Activated CD8-positive, alpha-beta T cell treated with anti-CD3 and anti-CD28 coated beads, Interleukin-2, amount 10 ng/mL, durations not matched to agents 7 days and 5 days (primary cell): Measurements from ENCODE around the gene UBL3. TPM values are rescaled to one million over a fixed set of nuclear protein-coding genes. Genes with fewer than 3 reads are reported as not detected.

Experiments used
- ATAC-seq: fragments of 150-1000 bp; cut with Tn5 transposase; one replicate; pipeline ENCODE4 v1.10.0; 2021; ENCODE audit warnings: moderate library complexity
- CTCF ChIA-PET: fragments of 350-600 bp; sonication (Branson Sonifier 250); formaldehyde crosslinking; loops from one replicate; lab custom pipeline; 2021; ENCODE audit warnings: antibody characterized with exemption; lab: Charles Lee
- POLR2A ChIA-PET: fragments of 350-600 bp; sonication (Branson Sonifier 250); formaldehyde crosslinking; loops from one replicate; lab custom pipeline; 2021; ENCODE audit warnings: antibody characterized with exemption; lab: Charles Lee
- DNase-seq: peaks from one replicate; pipeline ENCODE4 v3.0.0-alpha.2; 2020
- H3K27ac Mint-ChIP-seq: one replicate; pipeline ENCODE4 v1.8.0; 2021; ENCODE audit warnings: mild to moderate bottlenecking, mixed read lengths
- H3K27me3 Mint-ChIP-seq: one replicate; pipeline ENCODE4 v1.8.0; 2021; ENCODE audit warnings: low read depth, mixed read lengths
- H3K36me3 Mint-ChIP-seq: one replicate; pipeline ENCODE4 v1.8.0; 2021; ENCODE audit warnings: low read depth, mixed read lengths
- H3K4me1 Mint-ChIP-seq: one replicate; pipeline ENCODE4 v1.8.0; 2021; ENCODE audit warnings: low read depth, mixed read lengths
- H3K4me3 Mint-ChIP-seq: one replicate; pipeline ENCODE4 v1.8.0; 2021; ENCODE audit warnings: mild to moderate bottlenecking, mixed read lengths
- H3K9me3 Mint-ChIP-seq: one replicate; pipeline ENCODE4 v1.8.0; 2022; ENCODE audit warnings: mixed read lengths; ENCODE audit not compliant: insufficient read depth
- total RNA-seq, 2 experiments: library from RNA; stranded (reverse); gene quantifications; one replicate each; pipeline ENCODE4 v1.2.3, GENCODE V29; 2021

The UBL3 gene
- total RNA-seq, 2 experiments from 2014 or later = 7.3 to 8.4 TPM

DNA sequence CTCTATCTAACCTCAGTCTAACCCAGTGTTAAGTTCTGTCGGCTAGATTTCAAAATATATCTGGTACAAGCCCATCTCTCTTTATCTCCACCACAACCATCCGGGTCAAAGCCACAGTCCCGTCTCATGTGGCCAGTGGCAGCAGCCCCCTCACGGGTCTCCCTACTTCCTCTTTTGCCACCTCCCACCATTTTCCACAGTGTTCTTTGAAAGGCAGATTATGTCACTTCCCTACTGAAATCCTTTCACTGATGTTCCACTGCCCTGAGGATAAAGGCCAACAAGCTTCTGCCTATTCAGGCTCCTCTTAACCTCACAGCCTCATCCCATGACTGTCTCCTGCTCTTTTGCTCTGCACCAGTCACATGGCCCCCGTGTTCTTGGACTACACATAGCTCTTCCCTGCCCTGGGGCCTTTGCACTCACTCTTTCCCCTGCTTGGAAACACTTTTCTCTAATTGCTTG is 117.2 kb downstream of the UBL3 start:
- Mint-ChIP-seq H3K36me3 (no peaks in the 10 kb centered on the region), H3K27me3 (peaks cover 42% of the 10 kb centered on the region), H3K4me3 (no peak overlapping the region), H3K4me1 (peaks cover 9% of the 10 kb centered on the region), H3K27ac (no peak overlapping the region), H3K9me3 (no peaks in the 10 kb centered on the region)
- POLR2A ChIA-PET = interaction anchor here (0.6 kb wide), 1 partner anchor 57 kb away, joined by 3 read pairs; no protein-coding TSS in a partner anchor
- no peak for ATAC-seq
- CTCF ChIA-PET = no interaction called here
- DNase-seq = no peak

DNA sequence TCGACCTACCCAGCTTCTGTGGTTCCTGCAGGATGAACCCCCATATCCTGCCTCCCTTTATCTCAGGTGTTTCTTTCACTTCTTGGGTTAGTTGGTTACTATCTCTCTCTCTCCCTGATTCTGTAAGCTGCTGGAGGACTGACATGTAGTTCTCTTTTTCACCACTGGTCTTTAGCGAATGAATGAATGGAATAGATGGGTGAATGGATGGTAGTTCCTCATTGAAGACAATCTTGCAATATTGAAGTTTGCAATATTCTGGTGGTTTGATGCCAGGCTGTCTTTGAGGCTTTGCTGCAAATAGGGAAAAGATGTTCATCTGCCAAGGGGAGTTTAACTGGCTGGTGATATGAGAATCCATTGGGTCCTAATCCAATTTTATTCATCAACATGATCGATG is 120.2 kb downstream of the UBL3 start:
- peaks cover 9% of the 10 kb centered on the region for H3K4me1 Mint-ChIP-seq
- CTCF ChIA-PET = no interaction called here
- no peak for DNase-seq
- H3K27ac Mint-ChIP-seq = no peak overlapping the region
- no peak for ATAC-seq
- no peaks in the 10 kb centered on the region for H3K36me3 Mint-ChIP-seq
- POLR2A ChIA-PET = no interaction called here
- no peak overlapping the region for H3K4me3 Mint-ChIP-seq
- peaks cover 45% of the 10 kb centered on the region for H3K27me3 Mint-ChIP-seq
- no peaks in the 10 kb centered on the region for H3K9me3 Mint-ChIP-seq

DNA sequence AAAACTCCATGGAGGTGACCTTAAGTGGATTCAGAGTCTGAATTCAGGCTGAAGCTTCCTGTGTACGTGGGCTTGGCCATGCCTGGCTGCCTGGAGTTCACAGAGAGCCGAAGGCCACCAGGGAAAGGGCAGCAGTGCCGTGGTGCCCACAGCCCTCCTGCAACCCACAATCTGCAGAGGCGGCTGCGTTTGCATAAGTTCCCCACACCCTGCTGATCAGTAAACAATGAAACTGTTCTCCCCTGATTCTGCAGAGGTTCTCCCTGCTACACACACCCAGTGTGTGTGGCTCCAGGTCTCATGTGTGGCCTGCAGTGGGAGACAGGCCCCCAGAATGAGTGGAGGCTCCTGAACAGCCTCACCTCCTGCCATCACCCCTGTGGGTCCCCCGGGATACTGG is 128.0 kb downstream of the UBL3 start:
- DNase-seq (no peak), ATAC-seq (no peak)
- Mint-ChIP-seq H3K27me3 (peaks cover 5% of the 10 kb centered on the region), H3K9me3 (no peaks in the 10 kb centered on the region), H3K4me3 (no peak overlapping the region), H3K4me1 (no peaks in the 10 kb centered on the region), H3K27ac (no peak overlapping the region), H3K36me3 (no peaks in the 10 kb centered on the region)
- POLR2A ChIA-PET = no interaction called here
- CTCF ChIA-PET = no interaction called here

- Mint-ChIP-seq H3K9me3 (no peaks in the 10 kb centered on the region), H3K27me3 (peaks cover 5% of the 10 kb centered on the region), H3K36me3 (no peaks in the 10 kb centered on the region), H3K4me3 (no peak overlapping the region), H3K27ac (no peak overlapping the region), H3K4me1 (no peaks in the 10 kb centered on the region)
- no peak for DNase-seq
- ChIA-PET POLR2A (no interaction called here), CTCF (interaction anchor here (1.0 kb wide), 1 partner anchor 11 kb away, joined by 4 read pairs; no protein-coding TSS in a partner anchor)
- ATAC-seq = no peak
Observed at GRCh38 chr13:29721766-29722165, 128.7 kb downstream of the UBL3 start.

DNA sequence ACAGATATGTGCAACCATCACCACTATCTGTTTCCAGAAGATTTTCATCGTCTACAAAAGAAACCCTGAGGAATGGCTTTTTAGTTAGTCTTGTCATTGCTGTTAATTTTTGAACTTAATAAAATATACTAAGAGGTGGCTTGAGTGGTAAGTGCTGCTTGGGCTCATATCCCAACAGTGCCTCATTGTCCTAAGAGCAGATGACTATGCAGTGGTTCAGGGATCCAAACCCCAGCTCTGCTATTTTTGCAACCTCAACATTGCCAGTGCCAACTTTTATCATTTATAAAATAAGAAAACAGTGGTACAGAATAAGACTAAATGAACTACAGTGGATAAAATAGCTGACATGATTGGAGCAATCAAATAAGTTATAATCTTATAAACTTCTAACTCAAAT is 131.7 kb downstream of the UBL3 start:
- DNase-seq = no peak
- CTCF ChIA-PET = no interaction called here
- Mint-ChIP-seq H3K9me3 (no peaks in the 10 kb centered on the region), H3K36me3 (no peaks in the 10 kb centered on the region), H3K27me3 (peaks cover 10% of the 10 kb centered on the region), H3K4me1 (no peaks in the 10 kb centered on the region), H3K27ac (no peak overlapping the region), H3K4me3 (no peak overlapping the region)
- no peak for ATAC-seq
- POLR2A ChIA-PET = no interaction called here

DNA sequence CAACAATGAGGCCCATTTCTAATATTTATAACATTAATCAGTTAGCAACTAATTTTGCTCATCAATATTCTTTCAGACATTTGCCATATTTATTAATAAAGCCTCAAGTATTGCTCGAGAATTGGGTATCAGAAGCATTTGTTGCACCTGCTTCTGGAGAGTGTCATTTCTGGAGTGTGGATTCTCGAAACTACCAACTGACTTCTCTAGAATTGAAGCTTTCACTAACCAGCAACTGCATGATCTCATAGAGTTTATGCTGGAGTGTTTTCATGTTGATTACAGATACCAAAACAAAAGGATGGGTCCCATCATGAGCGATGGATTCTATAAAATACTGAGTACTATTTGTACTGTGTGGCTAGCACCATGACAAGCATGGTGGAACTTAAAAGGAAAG is 133.9 kb downstream of the UBL3 start:
- Mint-ChIP-seq H3K4me3 (no peak overlapping the region), H3K36me3 (no peaks in the 10 kb centered on the region), H3K27me3 (peaks cover 5% of the 10 kb centered on the region), H3K4me1 (no peaks in the 10 kb centered on the region), H3K27ac (no peak overlapping the region), H3K9me3 (no peaks in the 10 kb centered on the region)
- CTCF ChIA-PET = no interaction called here
- DNase-seq = no peak
- POLR2A ChIA-PET = no interaction called here
- ATAC-seq = no peak
